Ureter (tissue), 1 donor: ENCODE data around the gene GPR15LG. TPM values are rescaled to one million over a fixed set of nuclear protein-coding genes. Genes with fewer than 3 reads are reported as not detected.

Experiments
- DNase-seq: peaks from one replicate; pipeline ENCODE4 v3.0.0-alpha.2; 2020; ENCODE audit warnings: low spot score
- total RNA-seq: library from RNA; stranded (reverse); gene quantifications from one replicate; pipeline ENCODE4 v1.2.4, GENCODE V29; 2023
- donor health status: DM: yes; HTN: yes; CAD: no.

Gene GPR15LG
- total RNA-seq, 1 donor from 2014 or later, result 29.2 TPM

- DNase-seq, result no peak
Measured at GRCh38 chr10:84214612-84215235, 41.1 kb downstream of the GPR15LG start.

DNA sequence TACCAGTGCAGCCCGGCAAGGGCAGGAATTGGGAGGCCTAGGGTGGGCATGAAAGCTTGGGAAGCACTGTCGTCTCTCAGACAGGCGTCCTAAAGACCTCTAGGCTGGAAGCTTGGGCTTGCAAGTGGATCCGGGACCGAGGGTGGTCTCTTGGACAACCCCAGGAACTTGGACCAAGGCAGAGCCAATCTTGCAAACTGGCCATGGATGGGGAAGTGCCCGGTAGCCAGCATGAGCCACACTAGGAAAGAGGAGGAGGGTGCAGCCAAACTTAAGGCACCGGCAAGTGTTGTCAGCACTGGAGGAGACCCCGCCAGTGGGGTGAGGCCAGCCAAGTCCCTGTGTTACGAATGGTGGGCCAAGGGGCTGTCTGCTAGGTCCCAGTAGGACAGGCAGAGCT, 43.2 kb downstream of the GPR15LG start:
- DNase-seq, result no peak

- no peak for DNase-seq
Measured at GRCh38 chr10:84217746-84218145, 44.1 kb downstream of the GPR15LG start.

DNA sequence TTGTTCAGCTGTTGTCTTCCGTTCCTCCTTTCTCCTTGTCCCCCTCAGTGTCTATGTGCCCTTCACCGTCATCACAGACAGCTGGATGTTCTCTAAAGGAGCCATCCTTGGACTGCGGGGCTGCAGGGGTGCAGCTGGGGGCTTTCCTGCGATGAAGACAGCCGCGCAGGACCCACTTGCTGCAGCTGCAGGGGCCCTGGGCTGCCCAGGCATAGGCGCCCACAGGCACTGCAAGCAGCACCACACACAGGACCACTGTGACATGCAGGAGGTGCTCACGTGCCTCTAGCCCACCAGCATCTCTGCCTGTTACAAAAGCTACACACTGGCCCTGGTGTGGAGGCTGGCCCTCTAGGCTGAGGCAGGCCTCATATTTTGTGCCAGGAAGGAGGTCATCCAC, 48.3 kb downstream of the GPR15LG start:
- DNase-seq, result no peak

- no peak for DNase-seq
Measured at GRCh38 chr10:84224411-84225028, 50.9 kb downstream of the GPR15LG start.

- no peak for DNase-seq
Measured at GRCh38 chr10:84225427-84226173, 52.0 kb downstream of the GPR15LG start, which contains the start of gene LRIT2. Gene LRIT2, minus strand, starts transcription at chr10:84225544. Its CDS starts 24 bp downstream, at chr10:84225520.

DNA sequence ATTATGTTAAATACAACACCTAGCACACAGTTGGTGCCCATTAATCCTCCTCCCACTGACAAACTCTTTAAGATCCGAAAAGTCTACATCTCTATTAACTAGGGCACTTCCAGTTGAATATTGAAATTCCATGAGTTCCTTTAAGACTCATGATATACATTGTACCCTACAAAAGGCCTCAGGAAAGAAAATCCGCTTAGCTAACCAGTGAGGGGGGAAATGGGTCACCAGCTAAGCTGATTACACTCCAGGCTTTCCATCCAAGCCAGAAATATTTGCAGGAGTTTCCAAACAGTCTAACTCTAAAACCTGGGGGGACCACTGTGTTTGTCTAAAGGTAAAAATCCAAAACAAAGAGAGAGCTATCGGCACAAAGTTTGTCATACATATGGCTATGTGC, 53.0 kb downstream of the GPR15LG start:
- DNase-seq, result no peak

DNA sequence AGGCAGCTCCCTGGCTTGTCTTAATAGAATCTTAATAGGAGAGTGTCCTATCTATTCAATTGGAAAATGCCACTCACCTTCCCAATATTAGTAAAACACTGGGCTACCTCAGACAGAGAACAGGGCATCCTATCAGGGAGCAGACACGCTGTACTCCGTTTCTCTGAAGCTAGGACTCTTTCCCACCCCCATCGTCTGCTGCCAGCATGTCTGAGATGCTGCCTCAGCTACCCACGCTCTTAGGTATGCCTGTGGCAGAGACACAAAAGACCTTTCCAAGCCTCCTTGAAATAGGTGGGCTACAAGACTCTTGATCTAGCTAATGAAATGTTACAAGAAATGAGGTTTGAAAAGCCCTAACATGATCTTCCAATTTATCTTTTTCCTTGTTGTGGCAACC, 54.2 kb downstream of the GPR15LG start:
- DNase-seq, result no peak

DNA sequence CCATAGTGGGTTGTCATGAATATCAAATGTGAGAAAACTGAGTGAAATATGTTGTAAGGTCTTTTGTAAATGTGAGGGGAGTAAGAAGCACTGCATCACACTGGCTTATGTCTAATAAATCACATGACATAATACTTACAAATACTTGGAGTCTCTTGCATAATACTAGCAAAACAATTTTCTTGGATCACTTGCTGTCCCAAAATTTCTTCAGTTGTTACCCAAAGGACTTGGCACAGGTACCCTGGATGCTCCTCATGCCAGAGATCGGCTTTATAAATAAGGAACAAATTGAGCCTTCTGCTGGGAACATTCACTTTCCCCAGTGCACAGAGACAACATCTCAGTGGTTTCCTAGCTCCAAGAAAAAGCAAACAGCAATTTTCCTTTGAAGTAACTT, 56.8 kb downstream of the GPR15LG start:
- no peak for DNase-seq

DNA sequence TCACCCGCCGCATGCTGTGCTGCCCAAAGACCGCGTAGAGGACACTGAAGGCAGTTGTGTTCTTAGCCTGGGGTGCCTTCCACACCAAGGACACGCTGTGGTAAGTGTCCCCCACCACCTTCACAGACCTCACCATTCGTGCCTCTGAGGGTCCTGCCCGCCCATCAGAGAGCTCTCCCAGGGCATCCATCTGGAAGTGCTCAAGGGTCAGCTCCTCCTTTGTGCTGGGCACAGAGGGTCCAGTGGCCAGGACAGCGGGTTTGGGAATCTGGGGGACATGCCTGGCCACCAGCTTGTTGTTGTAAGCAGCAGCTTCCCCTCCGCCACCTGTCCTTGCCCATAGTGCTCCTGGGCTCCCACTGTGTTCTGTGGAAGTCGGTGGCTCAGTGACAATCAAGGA, 58.8 kb downstream of the GPR15LG start:
- no peak for DNase-seq

DNA sequence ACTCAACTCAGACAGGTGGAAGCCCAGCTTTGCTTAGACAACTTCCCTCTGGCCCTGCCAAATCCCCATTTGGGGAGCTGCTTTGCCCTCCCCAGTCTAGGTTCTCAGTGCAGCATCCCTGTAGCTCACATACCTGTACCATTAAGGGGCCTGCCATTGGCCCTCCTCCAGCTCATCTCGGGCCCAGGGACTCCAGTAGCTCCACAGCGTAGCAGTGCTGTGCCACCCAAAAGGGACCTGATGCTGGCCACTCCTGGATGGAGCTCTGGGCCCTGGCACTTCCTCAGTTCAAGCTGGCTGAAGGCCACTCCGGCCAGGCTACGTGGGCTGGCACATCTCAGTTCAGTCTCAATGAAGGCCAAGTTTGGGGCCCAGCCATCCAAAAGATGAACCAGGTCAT, 60.3 kb downstream of the GPR15LG start:
- no peak for DNase-seq

GRCh38 chr10:84234479-84234878, 60.9 kb downstream of the GPR15LG start:
- no peak for DNase-seq

Other genes starting within 250 kb of the GPR15LG start
- gene GHITM, start 34.3 kb upstream of the GPR15LG start, total RNA-seq, result 108 TPM
- 1.5 TPM for gene CDHR1, start 20.7 kb downstream of the GPR15LG start, total RNA-seq
- gene LRIT2, start 51.7 kb downstream of the GPR15LG start, total RNA-seq, result not detected
- gene LRIT1, start 67.7 kb downstream of the GPR15LG start, total RNA-seq, result not detected
- gene RGR, start 71.3 kb downstream of the GPR15LG start, total RNA-seq, result not detected
- 75.4 TPM for gene CCSER2, start 154.8 kb downstream of the GPR15LG start, total RNA-seq